HL-60 (cell line): ENCODE data around the gene FKBP6.
"Not testable (repeated sequence)": the region's sequence is repeated elsewhere in the genome, so short reads cannot be mapped to it uniquely, and the experiment has no call there.

Source experiments
- DNase-seq, 2 experiments: peaks; one replicate each; pipeline ENCODE4 v3.0.0-alpha.2; 2010 to 2020; ENCODE audit warnings: low read depth in 1 of 2, low spot score in 1 of 2
- H3K27ac ChIP-seq: fragments of 250-450 bp; sonication (Bioruptor Pico); replicated peaks from 2 replicates; pipeline ENCODE4 v1.5.1; 2020; ENCODE audit warnings: mild to moderate bottlenecking, moderate library complexity
- H3K27me3 ChIP-seq: fragments of 250-450 bp; sonication (Bioruptor Pico); 2 replicates; pipeline ENCODE4 v1.5.1; 2021; ENCODE audit warnings: mild to moderate bottlenecking, moderate library complexity; ENCODE audit not compliant: insufficient read depth, poor library complexity, severe bottlenecking
- H3K4me3 ChIP-seq: replicated peaks from 2 replicates; pipeline ENCODE4 v1.5.1; 2011; ENCODE audit warnings: mild to moderate bottlenecking, control low read depth, low read length; ENCODE audit not compliant: insufficient read depth
- GABPA ChIP-seq: IDR thresholded peaks from 2 replicates; pipeline ENCODE4 v1.6.1; 2012; ENCODE audit warnings: low read depth
- POLR2AphosphoS5 ChIP-seq: IDR thresholded peaks from 2 replicates; pipeline ENCODE4 v1.6.1; 2012; ENCODE audit warnings: low read depth
- REST ChIP-seq: IDR thresholded peaks from 2 replicates; pipeline ENCODE4 v1.6.1; 2012; ENCODE audit warnings: low read depth; ENCODE audit not compliant: insufficient replicate concordance
- SPI1 ChIP-seq: IDR thresholded peaks from 2 replicates; pipeline ENCODE4 v1.6.1; 2012; ENCODE audit warnings: low read depth, mild to moderate bottlenecking, borderline replicate concordance
- TF ChIP-seq, protein P1 (sequence below): IDR thresholded peaks from one replicate; pipeline ENCODE4 v1.5.1; 2011; ENCODE audit warnings: low read length, control low read depth, inconsistent platforms; ENCODE audit not compliant: insufficient read depth

The FKBP6 gene

DNA sequence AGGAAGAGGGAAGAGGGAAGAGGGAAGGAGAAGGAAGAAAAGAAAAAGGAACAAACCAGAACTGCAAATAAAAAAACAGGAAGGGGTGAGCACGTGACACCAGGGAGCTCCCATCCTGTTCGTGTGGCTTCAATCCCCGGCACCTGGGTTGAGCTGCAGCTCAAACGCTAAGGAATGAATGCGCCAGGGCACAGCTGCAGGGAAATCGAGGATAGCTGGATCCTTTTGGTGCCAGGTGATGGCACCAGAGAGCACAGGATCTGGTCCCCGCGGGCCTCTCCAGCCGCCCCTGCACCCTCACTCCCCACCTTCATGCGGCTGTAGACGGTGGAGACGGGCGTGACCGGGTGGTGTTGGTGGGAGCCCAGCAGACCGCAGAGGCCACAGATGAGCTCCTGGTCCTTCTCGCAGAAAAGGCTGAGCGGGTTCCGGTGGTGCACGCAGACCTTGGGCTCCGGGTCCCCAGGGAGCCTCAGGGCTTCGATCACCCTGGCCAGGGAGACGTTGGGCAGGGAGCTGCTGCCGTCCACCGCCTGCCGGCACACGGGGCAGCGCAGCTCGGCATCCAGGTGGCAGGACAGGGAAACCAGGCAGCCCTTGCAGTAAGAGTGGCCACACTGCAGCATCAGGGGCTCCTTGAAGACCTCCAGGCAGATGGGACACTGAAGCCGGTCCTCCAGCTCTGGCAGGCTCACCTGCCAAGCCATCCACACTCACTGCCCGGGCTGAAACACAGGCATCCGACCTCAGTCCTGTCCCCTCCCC is 3.7 kb upstream of the FKBP6 start:
- Histone ChIP-seq H3K27ac (peak overlapping the region; percentile 18; the same call in 1 of the 2 replicates), H3K4me3 (peak overlapping the region; percentile 34)
- H3K27me3 ChIP-seq, result not testable (repeated sequence)
- TF ChIP-seq, protein P1, sequence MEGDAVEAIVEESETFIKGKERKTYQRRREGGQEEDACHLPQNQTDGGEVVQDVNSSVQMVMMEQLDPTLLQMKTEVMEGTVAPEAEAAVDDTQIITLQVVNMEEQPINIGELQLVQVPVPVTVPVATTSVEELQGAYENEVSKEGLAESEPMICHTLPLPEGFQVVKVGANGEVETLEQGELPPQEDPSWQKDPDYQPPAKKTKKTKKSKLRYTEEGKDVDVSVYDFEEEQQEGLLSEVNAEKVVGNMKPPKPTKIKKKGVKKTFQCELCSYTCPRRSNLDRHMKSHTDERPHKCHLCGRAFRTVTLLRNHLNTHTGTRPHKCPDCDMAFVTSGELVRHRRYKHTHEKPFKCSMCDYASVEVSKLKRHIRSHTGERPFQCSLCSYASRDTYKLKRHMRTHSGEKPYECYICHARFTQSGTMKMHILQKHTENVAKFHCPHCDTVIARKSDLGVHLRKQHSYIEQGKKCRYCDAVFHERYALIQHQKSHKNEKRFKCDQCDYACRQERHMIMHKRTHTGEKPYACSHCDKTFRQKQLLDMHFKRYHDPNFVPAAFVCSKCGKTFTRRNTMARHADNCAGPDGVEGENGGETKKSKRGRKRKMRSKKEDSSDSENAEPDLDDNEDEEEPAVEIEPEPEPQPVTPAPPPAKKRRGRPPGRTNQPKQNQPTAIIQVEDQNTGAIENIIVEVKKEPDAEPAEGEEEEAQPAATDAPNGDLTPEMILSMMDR, result peak; percentile 6
- peak; percentile 85 for TF ChIP-seq SPI1
- peak; percentile 86 to 87 for DNase-seq

DNA sequence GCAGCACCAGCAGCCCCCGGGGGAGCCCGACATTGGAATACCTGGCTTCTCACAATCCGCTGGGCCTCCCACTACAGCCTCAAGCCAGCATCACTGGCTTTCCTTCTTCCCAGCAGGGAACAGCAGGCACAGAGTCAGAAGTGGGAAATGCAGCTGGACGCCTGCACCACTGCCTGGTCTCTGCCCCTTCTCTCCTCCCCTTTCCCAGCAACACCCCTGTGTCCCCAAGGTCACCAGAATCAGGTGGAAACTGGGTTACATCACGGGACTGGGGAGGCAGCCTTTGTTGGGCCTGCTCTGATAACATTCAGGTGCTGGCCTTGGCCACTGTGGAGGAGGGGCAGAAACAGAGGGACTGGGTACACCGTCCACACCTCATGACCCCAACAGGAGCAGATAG is 2.5 kb upstream of the FKBP6 start:
- DNase-seq, H3K27ac ChIP-seq, H3K27me3 ChIP-seq, H3K4me3 ChIP-seq: not testable (repeated sequence)

GRCh38 chr7:73327449-73327848 is 512 bp upstream of the FKBP6 start:
- H3K27ac ChIP-seq, DNase-seq, H3K27me3 ChIP-seq, H3K4me3 ChIP-seq: not testable (repeated sequence)

GRCh38 chr7:73328696-73329095 is 735 bp downstream of the FKBP6 start:
- Histone ChIP-seq H3K27me3 (no peaks in the 10 kb centered on the region), H3K4me3 (no peak overlapping the region), H3K27ac (no peak overlapping the region)
- TF ChIP-seq GABPA (no peak), REST (no peak), SPI1 (no peak), POLR2AphosphoS5 (no peak)
- TF ChIP-seq, protein P1, result no peak
- no peak for DNase-seq

- no peak overlapping the region for H3K4me3 ChIP-seq
- no peak overlapping the region for H3K27ac ChIP-seq
- TF ChIP-seq SPI1 (no peak), POLR2AphosphoS5 (no peak), REST (no peak), GABPA (no peak)
- TF ChIP-seq, protein P1, result no peak
- DNase-seq, result no peak
- no peaks in the 10 kb centered on the region for H3K27me3 ChIP-seq
These were observed 2.1 kb downstream of the FKBP6 start for GRCh38 chr7:73329861-73330581.
